C4-2B (cell line): ENCODE measurements around the gene NHLH1.

Experiments
- ZFX ChIP-seq: fragments of 450-650 bp; IDR thresholded peaks from 2 replicates; pipeline ENCODE4 v1.6.1; 2017
- TF ChIP-seq, protein P1 (sequence below): fragments of 450-650 bp; conservative IDR thresholded peaks from 2 replicates; pipeline ENCODE4 v1.5.1; 2017; ENCODE audit warnings: mild to moderate bottlenecking

DNA sequence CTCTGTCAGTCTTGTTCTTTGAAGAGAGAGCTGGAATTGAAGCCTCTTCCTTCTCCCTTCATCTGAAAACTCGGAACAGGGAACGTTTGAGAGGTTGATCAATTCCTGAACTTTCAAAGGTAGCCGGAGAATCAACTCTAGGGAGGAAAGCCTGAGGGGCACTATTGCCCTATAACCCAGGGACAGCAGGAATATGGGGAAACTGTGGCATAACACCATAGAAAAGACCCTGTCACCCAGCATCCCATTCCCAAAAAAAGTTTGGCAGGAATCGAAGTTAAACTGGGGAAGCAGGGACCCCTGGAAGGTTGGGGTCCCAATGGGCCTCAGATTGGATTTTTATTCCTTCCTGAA, 5.1 kb upstream of the NHLH1 start:
- TF ChIP-seq, protein P1, sequence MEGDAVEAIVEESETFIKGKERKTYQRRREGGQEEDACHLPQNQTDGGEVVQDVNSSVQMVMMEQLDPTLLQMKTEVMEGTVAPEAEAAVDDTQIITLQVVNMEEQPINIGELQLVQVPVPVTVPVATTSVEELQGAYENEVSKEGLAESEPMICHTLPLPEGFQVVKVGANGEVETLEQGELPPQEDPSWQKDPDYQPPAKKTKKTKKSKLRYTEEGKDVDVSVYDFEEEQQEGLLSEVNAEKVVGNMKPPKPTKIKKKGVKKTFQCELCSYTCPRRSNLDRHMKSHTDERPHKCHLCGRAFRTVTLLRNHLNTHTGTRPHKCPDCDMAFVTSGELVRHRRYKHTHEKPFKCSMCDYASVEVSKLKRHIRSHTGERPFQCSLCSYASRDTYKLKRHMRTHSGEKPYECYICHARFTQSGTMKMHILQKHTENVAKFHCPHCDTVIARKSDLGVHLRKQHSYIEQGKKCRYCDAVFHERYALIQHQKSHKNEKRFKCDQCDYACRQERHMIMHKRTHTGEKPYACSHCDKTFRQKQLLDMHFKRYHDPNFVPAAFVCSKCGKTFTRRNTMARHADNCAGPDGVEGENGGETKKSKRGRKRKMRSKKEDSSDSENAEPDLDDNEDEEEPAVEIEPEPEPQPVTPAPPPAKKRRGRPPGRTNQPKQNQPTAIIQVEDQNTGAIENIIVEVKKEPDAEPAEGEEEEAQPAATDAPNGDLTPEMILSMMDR: no peak
- no peak for TF ChIP-seq ZFX
